Testis (tissue), 3 donors: ENCODE measurements around the gene ADCY5. TPM values are rescaled to one million over a fixed set of nuclear protein-coding genes. Genes with fewer than 3 reads are reported as not detected.

ENCODE experiments used
- DNase-seq: peaks from one replicate; pipeline ENCODE4 v3.0.0-alpha.2; 2019
- H3K27ac ChIP-seq, 2 donors: fragments of 200-600 bp; sonication (generic); one replicate each; pipeline ENCODE4 v1.5.1; 2019
- H3K27me3 ChIP-seq: fragments of 200-600 bp; sonication (generic); one replicate; pipeline ENCODE4 v1.5.1; 2019
- H3K36me3 ChIP-seq: fragments of 200-600 bp; sonication (generic); one replicate; pipeline ENCODE4 v1.5.1; 2017; ENCODE audit warnings: low read depth; ENCODE audit errors: missing control alignments
- H3K4me1 ChIP-seq: fragments of 200-600 bp; sonication (generic); one replicate; pipeline ENCODE4 v1.5.1; 2019
- H3K4me3 ChIP-seq, 2 donors: fragments of 200-600 bp; sonication (generic); one replicate each; pipeline ENCODE4 v1.5.1; 2017 to 2019
- H3K9me3 ChIP-seq: fragments of 200-600 bp; sonication (generic); one replicate; pipeline ENCODE4 v1.5.1; 2017
- CTCF ChIP-seq, 3 experiments: fragments of 450-650 bp in 2 of 3; fragments of 200-600 bp in 1 of 3; sonication (generic) in 1 of 3; IDR thresholded peaks; one replicate each; pipeline ENCODE4 v1.5.1; 2016 to 2019; ENCODE audit warnings: antibody characterized with exemption in 3 of 3, mild to moderate bottlenecking in 2 of 3, moderate library complexity in 1 of 3
- POLR2A ChIP-seq: fragments of 450-650 bp; IDR thresholded peaks from one replicate; pipeline ENCODE4 v1.6.1; 2017; ENCODE audit warnings: antibody characterized with exemption, mild to moderate bottlenecking, moderate library complexity
- WGBS, 2 donors: methylation state at CpG; one replicate each; pipeline ENCODE4 v1.1.5; 2018; 5-methylcytosine and 5-hydroxymethylcytosine counted together
- intact Hi-C: fragments of 100-400 bp; cut with DNase I; formaldehyde crosslinking; loops from one replicate; pipeline ENCODE4 v1.15.1; 2023; ENCODE audit warnings: low total_unique reads
- polyA plus RNA-seq: library from polyadenylated mRNA; stranded (reverse); fragments of 350-450 nt; fragmentation: Illumina TruSeq; extraction: RNeasy Lipid Tissue Mini Kit (QIAGEN cat#74804); gene quantifications from one replicate; pipeline ENCODE4 v1.2.3, GENCODE V29; 2014; ENCODE audit warnings: low read depth, low replicate concordance; ENCODE audit not compliant: insufficient read depth
- total RNA-seq, 2 donors: library from RNA; depleted of rRNA; stranded (reverse); fragments of >200 nt; gene quantifications; one replicate each; pipeline ENCODE4 v1.2.3, GENCODE V29; 2016

Gene ADCY5
- total and polyA plus RNA-seq, 3 donors from 2014 or later, result 16.5 to 41.6 (median 33.6) TPM

DNA sequence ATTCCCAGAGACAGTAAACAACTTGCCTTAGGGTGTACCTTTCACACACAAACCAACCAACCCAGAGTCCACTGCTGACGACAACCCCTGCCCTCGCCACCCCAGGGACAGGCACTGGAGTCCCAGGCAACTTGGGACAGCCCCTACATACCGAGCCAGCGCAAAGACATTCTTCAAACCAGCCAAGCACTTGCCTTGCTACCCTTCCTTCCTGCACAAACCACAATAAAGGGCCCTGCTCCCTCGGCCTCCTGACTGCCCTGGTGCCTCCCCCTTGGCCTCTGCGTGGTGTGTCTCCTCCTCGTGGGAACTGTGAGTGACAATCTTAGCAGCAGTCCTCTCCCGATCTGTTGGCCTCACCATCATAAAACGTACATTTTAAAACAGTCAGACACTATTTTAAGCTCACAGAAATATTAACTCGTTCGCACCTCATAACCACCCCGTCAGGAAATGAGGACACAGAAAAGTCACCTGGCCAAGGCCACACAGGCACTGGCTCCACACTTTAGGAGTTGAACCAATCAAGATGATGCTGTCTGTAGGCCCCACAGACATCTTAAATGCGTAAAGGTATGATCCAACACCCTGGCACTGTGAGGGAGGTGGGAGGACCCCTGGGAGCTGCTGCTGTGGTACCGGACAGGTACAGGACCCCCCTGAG lies 113.8 kb downstream of the ADCY5 start:
- peaks cover 27% of the 10 kb centered on the region for H3K4me1 ChIP-seq
- H3K36me3 ChIP-seq, result no peaks in the 10 kb centered on the region
- no peaks in the 10 kb centered on the region for H3K9me3 ChIP-seq
- no peak overlapping the region for H3K4me3 ChIP-seq
- peak overlapping the region in 1 of 2 donors; percentile 25 for H3K27ac ChIP-seq
- no peak for DNase-seq
- no peak for TF ChIP-seq CTCF (IDR thresholded peaks at IDR 0.05)
- TF ChIP-seq POLR2A, result no peak
- H3K27me3 ChIP-seq, result no peaks in the 10 kb centered on the region
- intact Hi-C loops, result loop anchor here (10.0 kb wide), 1 partner anchor 110 kb away; the partner anchor contains the start of gene ADCY5
- WGBS, 2 donors, result 79 to 86% methylated on average over 12 to 14 of the region's 14 CpGs

DNA sequence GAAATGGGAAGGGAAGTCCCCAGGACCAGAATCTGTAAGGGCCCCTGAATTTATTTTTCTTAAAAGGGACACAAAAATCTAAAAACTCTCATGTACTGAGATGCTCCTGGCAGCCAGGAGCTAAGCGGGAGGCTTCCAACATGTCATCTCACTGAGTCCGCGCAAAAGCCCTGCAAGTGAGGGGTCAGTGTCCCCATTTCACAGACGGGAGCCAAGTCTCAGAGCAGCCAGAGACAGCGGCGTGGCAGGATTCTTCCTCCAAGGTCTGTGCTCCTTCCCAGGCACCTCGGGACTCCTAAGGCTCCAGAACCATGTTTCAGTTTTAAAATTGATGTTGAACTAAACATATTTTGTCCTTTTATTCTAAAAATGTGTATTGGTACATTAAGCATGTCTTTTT lies 114.8 kb downstream of the ADCY5 start:
- intact Hi-C loops, result loop anchor here (10.0 kb wide), 1 partner anchor 111 kb away; the partner anchor contains the start of gene ADCY5
- H3K4me3 ChIP-seq, result no peak overlapping the region
- peaks cover 38% of the 10 kb centered on the region for H3K4me1 ChIP-seq
- no peaks in the 10 kb centered on the region for H3K27me3 ChIP-seq
- TF ChIP-seq POLR2A (no peak), CTCF (IDR thresholded peaks at IDR 0.05) (no peak)
- WGBS, 2 donors, result 84 to 95% methylated on average over 7 of the region's 7 CpGs
- no peaks in the 10 kb centered on the region for H3K36me3 ChIP-seq
- no peaks in the 10 kb centered on the region for H3K9me3 ChIP-seq
- peak overlapping the region in 1 of 2 donors; percentile 38 for H3K27ac ChIP-seq
- no peak for DNase-seq

DNA sequence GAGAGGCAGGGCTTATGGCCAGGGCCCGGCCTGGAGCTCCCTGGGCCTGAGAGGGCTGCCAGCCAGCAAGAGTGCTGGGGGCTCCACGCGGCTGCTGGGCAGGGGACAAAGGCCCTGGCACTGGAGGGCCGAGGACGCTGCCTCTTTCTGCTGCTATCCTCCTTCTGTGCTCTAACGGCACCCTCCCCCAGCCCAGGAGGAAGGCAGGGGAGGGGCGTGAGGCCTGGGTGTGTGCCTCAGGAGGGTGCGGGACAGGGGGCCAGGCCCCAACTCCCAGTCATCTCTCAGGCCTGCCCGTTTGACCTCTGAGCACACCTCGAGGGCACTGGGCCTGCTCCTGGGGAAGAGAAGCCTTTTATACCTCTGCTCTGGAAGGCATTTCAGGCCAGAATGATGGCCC lies 115.5 kb downstream of the ADCY5 start:
- Histone ChIP-seq H3K27me3 (no peaks in the 10 kb centered on the region), H3K9me3 (no peaks in the 10 kb centered on the region), H3K36me3 (no peaks in the 10 kb centered on the region), H3K27ac (peak overlapping the region; percentile 38 to 44), H3K4me1 (peaks cover 33% of the 10 kb centered on the region), H3K4me3 (no peak overlapping the region)
- DNase-seq, result no peak
- TF ChIP-seq CTCF (IDR thresholded peaks at IDR 0.05), result no peak
- no peak for TF ChIP-seq POLR2A
- intact Hi-C loops, result loop anchor here (10.0 kb wide), 1 partner anchor 111 kb away; the partner anchor contains the start of gene ADCY5
- 81 to 87% methylated on average over 9 to 10 of the region's 10 CpGs for WGBS, 2 donors

DNA sequence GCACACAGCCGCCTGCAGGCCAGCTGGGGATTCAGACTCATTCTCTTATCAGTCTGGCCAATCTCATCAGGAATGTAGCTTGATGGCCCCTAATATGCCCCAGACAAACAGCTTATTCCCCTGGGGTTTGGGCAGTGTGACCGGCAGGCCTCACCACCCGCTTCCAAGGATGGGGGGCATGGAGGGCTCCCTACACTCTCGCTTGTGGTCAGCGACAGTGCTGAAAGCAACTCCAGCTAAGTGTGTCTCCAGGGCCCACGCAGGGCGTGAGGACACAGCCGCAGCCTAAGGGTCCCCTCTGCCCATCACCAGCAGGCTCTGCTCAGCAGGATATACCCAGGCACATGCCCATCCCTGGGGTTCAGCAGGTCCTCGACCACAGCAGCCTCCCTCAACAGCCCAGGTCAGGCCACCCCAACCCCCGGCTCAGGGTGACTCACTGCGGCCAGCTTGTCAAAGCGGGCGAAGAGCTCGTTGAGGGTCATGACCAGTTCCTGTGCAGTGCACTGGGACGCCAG lies 116.7 kb downstream of the ADCY5 start:
- no peak for DNase-seq
- H3K27ac ChIP-seq, result peak overlapping the region; percentile 76 to 82
- H3K4me1 ChIP-seq, result peaks cover 33% of the 10 kb centered on the region
- H3K4me3 ChIP-seq, result no peak overlapping the region
- no peaks in the 10 kb centered on the region for H3K9me3 ChIP-seq
- no peaks in the 10 kb centered on the region for H3K36me3 ChIP-seq
- WGBS, 2 donors, result 65 to 80% methylated on average over 5 to 15 of the region's 15 CpGs
- TF ChIP-seq CTCF (IDR thresholded peaks at IDR 0.05), result no peak
- TF ChIP-seq POLR2A, result no peak
- intact Hi-C loops, result loop anchor here (10.0 kb wide), 1 partner anchor 113 kb away; the partner anchor contains the start of gene ADCY5
- H3K27me3 ChIP-seq, result no peaks in the 10 kb centered on the region
